ENCODE results near the gene PCBP1.
"Not testable (repeated sequence)": the region's sequence is repeated elsewhere in the genome, so short reads cannot be mapped to it uniquely, and the experiment has no call there.

Gene PCBP1

GRCh38 chr2:70086838-70087701 lies at the start of gene PCBP1:
PCBP1 (plus strand) TSS chr2:70087477; CDS start chr2:70087744, 267 bp downstream.
- peak; percentile 90 for DNase-seq (ENCODE audit: low read depth in 2 of 2)

GRCh38 chr2:70039366-70039765 lies 47.9 kb upstream of the PCBP1 start:
- no peak for DNase-seq (ENCODE audit: low read depth in 2 of 2)

GRCh38 chr2:70041663-70042062 lies 45.6 kb upstream of the PCBP1 start:
- peak in 1 of 2 experiments; percentile 12 for DNase-seq (ENCODE audit: low read depth in 2 of 2)

- DNase-seq (ENCODE audit: low read depth in 2 of 2), result no peak
Observed at GRCh38 chr2:70042246-70042645, 45.0 kb upstream of the PCBP1 start.

GRCh38 chr2:70043252-70043875 lies 43.9 kb upstream of the PCBP1 start:
- DNase-seq (ENCODE audit: low read depth in 2 of 2), result no peak

GRCh38 chr2:70044290-70045040 lies 42.8 kb upstream of the PCBP1 start:
- DNase-seq (ENCODE audit: low read depth in 2 of 2), result no peak

GRCh38 chr2:70045405-70045804 lies 41.9 kb upstream of the PCBP1 start:
- no peak for DNase-seq (ENCODE audit: low read depth in 2 of 2)

GRCh38 chr2:70045932-70046331 lies 41.3 kb upstream of the PCBP1 start:
- DNase-seq (ENCODE audit: low read depth in 2 of 2), result no peak

- no peak for DNase-seq (ENCODE audit: low read depth in 2 of 2)
Observed at GRCh38 chr2:70046534-70046933, 40.7 kb upstream of the PCBP1 start.

GRCh38 chr2:70047451-70047850 lies 39.8 kb upstream of the PCBP1 start:
- no peak for DNase-seq (ENCODE audit: low read depth in 2 of 2)

GRCh38 chr2:70049255-70049654 lies 38.0 kb upstream of the PCBP1 start:
- DNase-seq (ENCODE audit: low read depth in 2 of 2), result no peak

GRCh38 chr2:70050631-70051425 lies 36.4 kb upstream of the PCBP1 start:
- no peak for DNase-seq (ENCODE audit: low read depth in 2 of 2)

- not testable (repeated sequence) for DNase-seq (ENCODE audit: low read depth in 2 of 2)
Observed at GRCh38 chr2:70055259-70055658, 32.0 kb upstream of the PCBP1 start.

- no peak for DNase-seq (ENCODE audit: low read depth in 2 of 2)
Observed at GRCh38 chr2:70061317-70061716, 26.0 kb upstream of the PCBP1 start.

- DNase-seq (ENCODE audit: low read depth in 2 of 2), result no peak
Observed at GRCh38 chr2:70062270-70062669, 25.0 kb upstream of the PCBP1 start.

GRCh38 chr2:70068119-70068518 lies 19.2 kb upstream of the PCBP1 start:
- DNase-seq (ENCODE audit: low read depth in 2 of 2), result no peak

- DNase-seq (ENCODE audit: low read depth in 2 of 2), result no peak
Observed at GRCh38 chr2:70069049-70069448, 18.2 kb upstream of the PCBP1 start.

GRCh38 chr2:70070542-70071268 lies 16.6 kb upstream of the PCBP1 start:
- peak; percentile 60 to 65 for DNase-seq (ENCODE audit: low read depth in 2 of 2)

GRCh38 chr2:70073493-70073892 lies 13.8 kb upstream of the PCBP1 start:
- DNase-seq (ENCODE audit: low read depth in 2 of 2), result no peak

- DNase-seq (ENCODE audit: low read depth in 2 of 2), result no peak
Observed at GRCh38 chr2:70078384-70078783, 8.9 kb upstream of the PCBP1 start.

GRCh38 chr2:70080610-70081200 lies 6.6 kb upstream of the PCBP1 start:
- no peak for DNase-seq (ENCODE audit: low read depth in 2 of 2)

All from fibroblast of skin of left biceps (primary cell).